ENCODE results near the gene DYNC1H1.
A peak's percentile ranks its signal among the peaks of the same experiment; 100 is the strongest.

DNA sequence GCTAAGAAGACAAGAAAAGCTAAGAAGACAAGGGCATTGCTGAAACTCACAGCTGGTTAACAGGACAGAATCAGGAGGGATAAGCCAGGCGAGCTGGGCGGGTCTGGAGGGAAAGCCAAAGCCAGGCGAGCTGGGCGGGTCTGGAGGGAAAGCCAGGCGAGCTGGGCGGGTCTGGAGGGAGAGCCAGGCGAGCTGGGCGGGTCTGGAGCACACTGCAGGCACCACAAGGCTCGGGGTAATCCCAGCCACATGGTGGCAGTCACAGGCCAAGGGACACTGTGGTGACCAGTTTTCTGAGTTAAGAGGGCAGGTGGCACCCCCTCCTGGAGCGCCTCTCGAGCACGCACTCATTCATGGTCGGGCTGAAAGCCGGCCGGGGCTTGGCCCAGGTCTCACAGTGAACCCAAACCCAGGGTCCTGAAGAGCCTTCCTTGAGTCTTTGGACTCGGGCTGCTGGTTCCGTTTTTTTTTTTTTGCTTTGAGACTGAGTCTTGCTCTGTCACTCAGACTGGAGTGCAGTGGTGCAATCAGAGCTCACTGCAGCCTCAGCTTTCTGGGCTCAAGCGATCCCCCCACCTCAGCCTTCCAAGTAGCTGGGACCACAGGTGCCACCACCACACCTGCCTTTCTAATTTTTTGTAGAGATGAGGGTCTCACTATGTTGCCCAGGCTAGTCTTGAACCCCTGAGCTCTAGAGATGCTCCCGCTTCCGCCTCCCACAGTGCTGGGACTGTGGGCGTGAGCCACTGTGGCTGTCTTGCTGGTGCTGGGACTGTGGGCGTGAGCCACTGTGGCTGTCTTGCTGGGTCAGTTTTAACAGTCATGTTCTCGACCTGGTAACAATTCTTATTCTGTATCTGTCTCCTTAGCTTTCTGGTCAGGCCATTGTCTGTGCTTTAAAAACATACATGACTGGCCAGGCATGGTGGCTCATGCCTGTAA is 82.2 kb downstream of the DYNC1H1 start:
- TF ChIP-seq, protein P1, sequence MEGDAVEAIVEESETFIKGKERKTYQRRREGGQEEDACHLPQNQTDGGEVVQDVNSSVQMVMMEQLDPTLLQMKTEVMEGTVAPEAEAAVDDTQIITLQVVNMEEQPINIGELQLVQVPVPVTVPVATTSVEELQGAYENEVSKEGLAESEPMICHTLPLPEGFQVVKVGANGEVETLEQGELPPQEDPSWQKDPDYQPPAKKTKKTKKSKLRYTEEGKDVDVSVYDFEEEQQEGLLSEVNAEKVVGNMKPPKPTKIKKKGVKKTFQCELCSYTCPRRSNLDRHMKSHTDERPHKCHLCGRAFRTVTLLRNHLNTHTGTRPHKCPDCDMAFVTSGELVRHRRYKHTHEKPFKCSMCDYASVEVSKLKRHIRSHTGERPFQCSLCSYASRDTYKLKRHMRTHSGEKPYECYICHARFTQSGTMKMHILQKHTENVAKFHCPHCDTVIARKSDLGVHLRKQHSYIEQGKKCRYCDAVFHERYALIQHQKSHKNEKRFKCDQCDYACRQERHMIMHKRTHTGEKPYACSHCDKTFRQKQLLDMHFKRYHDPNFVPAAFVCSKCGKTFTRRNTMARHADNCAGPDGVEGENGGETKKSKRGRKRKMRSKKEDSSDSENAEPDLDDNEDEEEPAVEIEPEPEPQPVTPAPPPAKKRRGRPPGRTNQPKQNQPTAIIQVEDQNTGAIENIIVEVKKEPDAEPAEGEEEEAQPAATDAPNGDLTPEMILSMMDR (IDR thresholded peaks at IDR 0.05), result peak in 3 of 4 experiments; percentile 47 to 62 (median 60)
- TF ChIP-seq POLR2A (IDR thresholded peaks at IDR 0.05), result no peak

Data from gastroesophageal sphincter (tissue), 3 donors.